ENCODE measurements around the gene RBFOX2. TPM values are rescaled to one million over a fixed set of nuclear protein-coding genes. Genes with fewer than 3 reads are reported as not detected.
"Not testable (repeated sequence)": the region's sequence is repeated elsewhere in the genome, so short reads cannot be mapped to it uniquely, and the experiment has no call there.

The RBFOX2 gene
- total and polyA plus RNA-seq, 2 of the 8 experiments (the other 6 are each of a cell fraction or from before 2014, with no cell fraction given) = 121 to 122 TPM

GRCh38 chr22:35737886-35738285 lies 290.7 kb downstream of the RBFOX2 start:
- H4K91ac ChIP-seq (replicated peaks; ENCODE audit: insufficient read length, low read length); H3K4ac ChIP-seq (replicated peaks; ENCODE audit: insufficient read length, low read depth, low read length); H3K79me2 ChIP-seq (ENCODE audit: control insufficient read depth in 1 of 2, insufficient read depth in 2 of 2, low read length in 2 of 2); H2BK15ac ChIP-seq (ENCODE audit: low read length); H3K9me3 ChIP-seq (ENCODE audit: insufficient read depth in 2 of 2, low read depth in 1 of 2, low read length in 1 of 2); H3K23ac ChIP-seq (ENCODE audit: insufficient read length); H3K27me3 ChIP-seq (replicated peaks in 1 of 4; ENCODE audit: control insufficient read depth in 3 of 4, extremely low read depth in 1 of 4, insufficient read depth in 3 of 4, low read length in 3 of 4); H3K4me3 ChIP-seq (ENCODE audit: extremely low read depth in 1 of 4, insufficient read depth in 2 of 4, low read depth in 3 of 4, low read length in 4 of 4); H4K5ac ChIP-seq (ENCODE audit: insufficient read length, low read depth, low read length); H2AFZ ChIP-seq (ENCODE audit: low read length); H3K79me1 ChIP-seq (ENCODE audit: low read depth, low read length); H4K8ac ChIP-seq (ENCODE audit: extremely low read depth, insufficient read depth, low read length); H2BK12ac ChIP-seq (ENCODE audit: low read depth, low read length); H3K4me1 ChIP-seq (replicated peaks in 1 of 4; ENCODE audit: control insufficient read depth in 3 of 4, insufficient read depth in 4 of 4, low read length in 3 of 4); DNase-seq (ENCODE audit: low read depth in 1 of 2, low spot score in 2 of 2); H3K27ac ChIP-seq (ENCODE audit: low read depth, low read length); FAIRE-seq; H3K56ac ChIP-seq (replicated peaks; ENCODE audit: insufficient read length, low read depth, low read length); H2BK5ac ChIP-seq (ENCODE audit: low read depth, low read length); H3K23me2 ChIP-seq (ENCODE audit: low read depth, low read length); H3K9ac ChIP-seq (replicated peaks in 1 of 4; ENCODE audit: extremely low read depth in 1 of 4, low read depth in 3 of 4, low read length in 3 of 4); H2BK120ac ChIP-seq (replicated peaks; ENCODE audit: low read depth, low read length); H3K4me2 ChIP-seq (ENCODE audit: insufficient read depth in 1 of 2, low read depth in 2 of 2, low read length in 2 of 2); H2AK5ac ChIP-seq (ENCODE audit: low read depth, low read length); H4K20me1 ChIP-seq (replicated peaks in 1 of 2; ENCODE audit: control insufficient read depth in 1 of 2, insufficient read depth in 2 of 2, low read length in 2 of 2); H3K18ac ChIP-seq (ENCODE audit: extremely low read depth, low read length); H2BK20ac ChIP-seq (ENCODE audit: low read length); H3K14ac ChIP-seq (ENCODE audit: insufficient read length): not testable (repeated sequence)
- WGBS, 2 experiments (ENCODE audit: extremely low coverage in 1 of 2, insufficient coverage in 1 of 2, insufficient read length in 1 of 2, insufficient replicate concordance in 2 of 2, low coverage in 1 of 2, low lambda C conversion rate in 2 of 2, missing lambda C conversion rate in 1 of 2) = 91 to 100% methylated on average over 1 to 4 of the region's 6 CpGs
- ChIA-PET POLR2A (ENCODE audit: partially characterized antibody) (interaction anchor here (1.3 kb wide), 1 partner anchor 132 kb away, joined by 3 read pairs; no protein-coding TSS in a partner anchor), CTCF (ENCODE audit: partially characterized antibody) (interaction anchor here (0.6 to 5.6 kb wide), 3 partner anchors 12 to 301 kb away, joined by 3 to 30 read pairs (median 5); no protein-coding TSS in a partner anchor)
- H3K36me3 ChIP-seq (ENCODE audit: control insufficient read depth in 2 of 4, insufficient read depth in 4 of 4, low read length in 3 of 4) = peaks cover 0 to 13% (median 7%) of the 10 kb centered on the region in 4 experiments; a peak in 3 of 8 replicates

Data from H1 (cell line).